ENCODE data around the gene CBX8. TPM values are rescaled to one million over a fixed set of nuclear protein-coding genes. Genes with fewer than 3 reads are reported as not detected.

CBX8 gene
- total RNA-seq, 4 donors from 2014 or later = 2.3 to 6.4 (median 3.1) TPM

GRCh38 chr17:79752175-79752574 lies 44.7 kb downstream of the CBX8 start:
- H3K27ac ChIP-seq = no peak overlapping the region
- no peak for TF ChIP-seq POLR2AphosphoS5 (IDR thresholded peaks at IDR 0.05)
- TF ChIP-seq POLR2A (IDR thresholded peaks at IDR 0.05) = no peak
- TF ChIP-seq EP300 (IDR thresholded peaks at IDR 0.05) = no peak
- no peak for TF ChIP-seq CTCF (IDR thresholded peaks at IDR 0.05)
- H3K9me3 ChIP-seq = no peaks in the 10 kb centered on the region
- no peak overlapping the region for H3K4me3 ChIP-seq
- H3K36me3 ChIP-seq = no peaks in the 10 kb centered on the region
- WGBS = 68% methylated on average over 13 of the region's 13 CpGs
- peaks cover 83% of the 10 kb centered on the region for H3K27me3 ChIP-seq
- peaks cover 14% of the 10 kb centered on the region for H3K4me1 ChIP-seq
- no peak for DNase-seq (ENCODE audit: low spot score in 2 of 2)

GRCh38 chr17:79750650-79751545 lies 46.0 kb downstream of the CBX8 start:
- H3K4me1 ChIP-seq = peaks cover 18% of the 10 kb centered on the region
- H3K4me3 ChIP-seq = no peak overlapping the region
- no peak for DNase-seq (ENCODE audit: low spot score in 2 of 2)
- H3K9me3 ChIP-seq = no peaks in the 10 kb centered on the region
- H3K36me3 ChIP-seq = no peaks in the 10 kb centered on the region
- no peak overlapping the region for H3K27ac ChIP-seq
- peaks cover 88% of the 10 kb centered on the region for H3K27me3 ChIP-seq
- TF ChIP-seq EP300 (IDR thresholded peaks at IDR 0.05) (no peak), POLR2A (IDR thresholded peaks at IDR 0.05) (no peak), POLR2AphosphoS5 (IDR thresholded peaks at IDR 0.05) (no peak), CTCF (IDR thresholded peaks at IDR 0.05) (no peak)
- 73% methylated on average over 13 of the region's 13 CpGs for WGBS

- no peak for DNase-seq (ENCODE audit: low spot score in 2 of 2)
- Histone ChIP-seq H3K4me3 (no peak overlapping the region), H3K27ac (no peak overlapping the region), H3K4me1 (peaks cover 18% of the 10 kb centered on the region), H3K9me3 (no peaks in the 10 kb centered on the region), H3K36me3 (no peaks in the 10 kb centered on the region), H3K27me3 (peaks cover 91% of the 10 kb centered on the region)
- WGBS = 54% methylated on average over 3 of the region's 3 CpGs
- TF ChIP-seq EP300 (IDR thresholded peaks at IDR 0.05) (no peak), CTCF (IDR thresholded peaks at IDR 0.05) (no peak), POLR2A (IDR thresholded peaks at IDR 0.05) (no peak)
These were observed 46.9 kb downstream of the CBX8 start for GRCh38 chr17:79749958-79750357.

GRCh38 chr17:79749156-79749815 lies 47.6 kb downstream of the CBX8 start:
- 49% methylated on average over 3 of the region's 3 CpGs for WGBS
- DNase-seq (ENCODE audit: low spot score in 2 of 2) = no peak
- no peaks in the 10 kb centered on the region for H3K36me3 ChIP-seq
- no peaks in the 10 kb centered on the region for H3K9me3 ChIP-seq
- H3K27ac ChIP-seq = no peak overlapping the region
- no peak overlapping the region for H3K4me3 ChIP-seq
- no peak for TF ChIP-seq POLR2A (IDR thresholded peaks at IDR 0.05)
- TF ChIP-seq CTCF (IDR thresholded peaks at IDR 0.05) = no peak
- no peak for TF ChIP-seq EP300 (IDR thresholded peaks at IDR 0.05)
- peaks cover 18% of the 10 kb centered on the region for H3K4me1 ChIP-seq
- peaks cover 85% of the 10 kb centered on the region for H3K27me3 ChIP-seq
